Hepatocyte (in vitro differentiated cells): ENCODE measurements around the gene DMBT1. TPM values are rescaled to one million over a fixed set of nuclear protein-coding genes. Genes with fewer than 3 reads are reported as not detected.

ENCODE experiments used
- DNase-seq: peaks from one replicate; pipeline ENCODE4 v3.0.0-alpha.2; 2016; ENCODE audit warnings: low spot score
- H2AFZ ChIP-seq: fragments of 200-600 bp; sonication (generic); 2 replicates; pipeline ENCODE4 v1.6.0; 2016; ENCODE audit warnings: antibody characterized with exemption, mild to moderate bottlenecking
- H3K27ac ChIP-seq: fragments of 200-600 bp; sonication (generic); 2 replicates; pipeline ENCODE4 v1.5.1; 2016; ENCODE audit warnings: mild to moderate bottlenecking
- H3K27me3 ChIP-seq: fragments of 200-600 bp; sonication (generic); 2 replicates; pipeline ENCODE4 v1.6.1; 2016
- H3K36me3 ChIP-seq: fragments of 200-600 bp; sonication (generic); replicated peaks from 2 replicates; pipeline ENCODE4 v1.5.1; 2016; ENCODE audit warnings: low read depth; ENCODE audit not compliant: insufficient read depth
- H3K4me1 ChIP-seq: fragments of 200-600 bp; sonication (generic); 2 replicates; pipeline ENCODE4 v1.5.1; 2016; ENCODE audit warnings: mild to moderate bottlenecking, moderate library complexity; ENCODE audit not compliant: insufficient read depth
- H3K4me2 ChIP-seq: fragments of 200-600 bp; sonication (generic); 2 replicates; pipeline ENCODE4 v1.6.0; 2016
- H3K4me3 ChIP-seq: fragments of 200-600 bp; sonication (generic); 2 replicates; pipeline ENCODE4 v1.5.1; 2016; ENCODE audit warnings: mild to moderate bottlenecking
- H3K79me2 ChIP-seq: fragments of 200-600 bp; sonication (generic); 2 replicates; pipeline ENCODE4 v1.6.0; 2017; ENCODE audit warnings: mild to moderate bottlenecking
- H3K9me2 ChIP-seq: fragments of 200-600 bp; sonication (generic); replicated peaks from 2 replicates; pipeline ENCODE4 v1.6.0; 2017; ENCODE audit warnings: mild to moderate bottlenecking; ENCODE audit not compliant: insufficient read depth
- H3K9me3 ChIP-seq: fragments of 200-600 bp; sonication (generic); 2 replicates; pipeline ENCODE4 v1.5.1; 2016; ENCODE audit warnings: low read depth, mild to moderate bottlenecking
- H4K20me1 ChIP-seq: fragments of 200-600 bp; sonication (generic); 2 replicates; pipeline ENCODE4 v1.6.0; 2016; ENCODE audit warnings: mild to moderate bottlenecking; ENCODE audit not compliant: insufficient read depth, poor library complexity, severe bottlenecking
- CTCF ChIP-seq: fragments of 200-600 bp; sonication (generic); IDR thresholded peaks from 2 replicates; pipeline ENCODE4 v1.5.1; 2016; ENCODE audit warnings: antibody characterized with exemption, mild to moderate bottlenecking; ENCODE audit not compliant: poor library complexity
- EZH2 ChIP-seq: fragments of 200-600 bp; sonication (generic); IDR thresholded peaks from 2 replicates; pipeline ENCODE4 v1.6.1; 2016; ENCODE audit warnings: antibody characterized with exemption, mild to moderate bottlenecking, borderline replicate concordance
- EZH2phosphoT487 ChIP-seq: fragments of 200-600 bp; sonication (generic); IDR thresholded peaks from one replicate; pipeline ENCODE4 v1.6.1; 2018; ENCODE audit warnings: antibody characterized with exemption, mild to moderate bottlenecking, low read depth, moderate library complexity; ENCODE audit not compliant: unreplicated experiment, severe bottlenecking
- WGBS: methylation state at CpG from one replicate; pipeline ENCODE4 v1.1.6; 2016; ENCODE audit warnings: low lambda C conversion rate; ENCODE audit errors: missing lambda C conversion rate; 5-methylcytosine and 5-hydroxymethylcytosine counted together
- polyA plus RNA-seq: library from polyadenylated mRNA; unstranded; fragments of >200 nt; fragmentation: Nextera tagmentation; extraction: Ambion mirVana; gene quantifications from 2 replicates; pipeline ENCODE4 v1.2.1, GENCODE V29; 2016
- total RNA-seq: library from RNA; depleted of rRNA; stranded (reverse); fragments of >200 nt; gene quantifications from 2 replicates; pipeline ENCODE4 v1.2.3, GENCODE V29; 2014

The DMBT1 gene
- total and polyA plus RNA-seq, 2 experiments from 2014 or later, result 1.5 TPM; not detected in 1

- DNase-seq, result no peak
- WGBS, result 91% methylated on average over 9 of the region's 9 CpGs
- TF ChIP-seq CTCF, result no peak
- Histone ChIP-seq H3K9me2 (no peaks in the 10 kb centered on the region), H3K27ac (no peak overlapping the region), H3K36me3 (no peaks in the 10 kb centered on the region), H3K4me3 (no peak overlapping the region), H3K4me1 (no peaks in the 10 kb centered on the region), H3K27me3 (peaks cover 14% of the 10 kb centered on the region), H3K9me3 (no peaks in the 10 kb centered on the region), H3K79me2 (no peaks in the 10 kb centered on the region), H3K4me2 (no peak overlapping the region), H4K20me1 (no peaks in the 10 kb centered on the region), H2AFZ (no peak overlapping the region)
These were observed 95.2 kb downstream of the DMBT1 start for GRCh38 chr10:122655524-122656307.

- Histone ChIP-seq H3K27ac (no peak overlapping the region), H4K20me1 (no peaks in the 10 kb centered on the region), H2AFZ (no peak overlapping the region), H3K9me3 (no peaks in the 10 kb centered on the region), H3K4me3 (no peak overlapping the region), H3K4me2 (no peak overlapping the region), H3K79me2 (no peaks in the 10 kb centered on the region), H3K36me3 (no peaks in the 10 kb centered on the region), H3K9me2 (no peaks in the 10 kb centered on the region), H3K4me1 (no peaks in the 10 kb centered on the region), H3K27me3 (peaks cover 8% of the 10 kb centered on the region)
- WGBS, result 90% methylated on average over 2 of the region's 2 CpGs
- TF ChIP-seq EZH2, result no peak
- no peak for TF ChIP-seq CTCF
- no peak for TF ChIP-seq EZH2phosphoT487
- no peak for DNase-seq
These were observed 95.8 kb downstream of the DMBT1 start for GRCh38 chr10:122656308-122656705.

GRCh38 chr10:122656741-122657140 is 96.2 kb downstream of the DMBT1 start:
- no peak for DNase-seq
- no peaks in the 10 kb centered on the region for H3K79me2 ChIP-seq
- no peaks in the 10 kb centered on the region for H3K36me3 ChIP-seq
- no peaks in the 10 kb centered on the region for H3K4me1 ChIP-seq
- no peaks in the 10 kb centered on the region for H3K9me2 ChIP-seq
- no peak overlapping the region for H2AFZ ChIP-seq
- peaks cover 8% of the 10 kb centered on the region for H3K27me3 ChIP-seq
- H3K27ac ChIP-seq, result no peak overlapping the region
- no peak overlapping the region for H3K4me2 ChIP-seq
- no peak overlapping the region for H3K4me3 ChIP-seq
- no peaks in the 10 kb centered on the region for H3K9me3 ChIP-seq
- WGBS, result 85% methylated on average over 5 of the region's 5 CpGs
- no peaks in the 10 kb centered on the region for H4K20me1 ChIP-seq
- TF ChIP-seq EZH2 (no peak), CTCF (no peak), EZH2phosphoT487 (no peak)

GRCh38 chr10:122657255-122657654 is 96.7 kb downstream of the DMBT1 start:
- Histone ChIP-seq H3K36me3 (no peaks in the 10 kb centered on the region), H3K27ac (no peak overlapping the region), H4K20me1 (no peaks in the 10 kb centered on the region), H3K9me3 (no peaks in the 10 kb centered on the region), H3K27me3 (peaks cover 8% of the 10 kb centered on the region), H3K79me2 (no peaks in the 10 kb centered on the region), H3K4me2 (no peak overlapping the region), H3K9me2 (no peaks in the 10 kb centered on the region), H3K4me1 (no peaks in the 10 kb centered on the region), H3K4me3 (no peak overlapping the region), H2AFZ (no peak overlapping the region)
- TF ChIP-seq EZH2phosphoT487 (no peak), CTCF (no peak), EZH2 (no peak)
- no peak for DNase-seq
- 61% methylated on average over 4 of the region's 4 CpGs for WGBS
